HepG2 (cell line): ENCODE data around the gene DBNDD1. TPM values are rescaled to one million over a fixed set of nuclear protein-coding genes. Genes with fewer than 3 reads are reported as not detected.

Experiments used
- ATF7 ChIP-seq, 2 experiments: fragments of 450-650 bp in 1 of 2; sonication (generic) in 1 of 2; formaldehyde crosslinking in 1 of 2; IDR thresholded peaks; 2 replicates each; pipeline versions ENCODE4 v1.4.0 to v1.6.1; 2016 to 2020; ENCODE audit warnings: antibody characterized with exemption in 1 of 2, mild to moderate bottlenecking in 1 of 2, missing genetic modification reagents in 1 of 2
- HDAC2 ChIP-seq: sonication (generic); formaldehyde crosslinking; IDR thresholded peaks from 2 replicates; pipeline ENCODE4 v1.4.0; 2020; ENCODE audit warnings: missing genetic modification reagents
- IKZF1 ChIP-seq: fragments of 450-650 bp; IDR thresholded peaks from 2 replicates; pipeline ENCODE4 v1.7.1; 2016
- JUNB ChIP-seq: sonication (generic); formaldehyde crosslinking; IDR thresholded peaks from 2 replicates; pipeline ENCODE4 v1.8.0; 2022; ENCODE audit warnings: missing genetic modification reagents, mild to moderate bottlenecking, borderline replicate concordance
- KLF16 ChIP-seq, 2 experiments: sonication (generic) in 1 of 2; formaldehyde crosslinking in 1 of 2; IDR thresholded peaks; 2 replicates each; pipeline versions ENCODE4 v1.6.1 to v1.8.0; 2016 to 2023; ENCODE audit warnings: missing genetic modification reagents in 2 of 2, missing compliant biosample characterization in 1 of 2
- MZF1 ChIP-seq: sonication (generic); formaldehyde crosslinking; IDR thresholded peaks from 2 replicates; pipeline ENCODE4 v1.8.1; 2023; ENCODE audit warnings: mild to moderate bottlenecking, missing genetic modification reagents, borderline replicate concordance
- NCOA2 ChIP-seq: sonication (generic); formaldehyde crosslinking; IDR thresholded peaks from 2 replicates; pipeline ENCODE4 v1.8.0; 2022; ENCODE audit warnings: inconsistent platforms
- NFYC ChIP-seq: IDR thresholded peaks from 2 replicates; pipeline ENCODE4 v1.6.1; 2016; ENCODE audit warnings: missing genetic modification reagents, missing compliant biosample characterization
- PCBP1 ChIP-seq: fragments of 200-400 bp; formaldehyde crosslinking; IDR thresholded peaks from 2 replicates; pipeline ENCODE4 v1.6.1; 2017; ENCODE audit warnings: mild to moderate bottlenecking, low read depth, low read length, borderline replicate concordance
- PRMT3 ChIP-seq: sonication (generic); formaldehyde crosslinking; IDR thresholded peaks from 2 replicates; pipeline ENCODE4 v1.8.1; 2022; ENCODE audit warnings: low read depth, mild to moderate bottlenecking, moderate library complexity, missing genetic modification reagents, borderline replicate concordance
- ZKSCAN1 ChIP-seq: fragments of 150-350 bp; IDR thresholded peaks from 2 replicates; pipeline ENCODE4 v1.6.1; 2014; ENCODE audit warnings: low read length
- ZKSCAN8 ChIP-seq: IDR thresholded peaks from 2 replicates; pipeline ENCODE4 v1.6.1; 2016; ENCODE audit warnings: borderline replicate concordance, missing genetic modification reagents, missing compliant biosample characterization
- ZNF12 ChIP-seq: sonication (generic); formaldehyde crosslinking; IDR thresholded peaks from 2 replicates; pipeline ENCODE4 v1.5.0; 2020; ENCODE audit warnings: missing genetic modification reagents
- ZNF30 ChIP-seq: sonication (generic); formaldehyde crosslinking; IDR thresholded peaks from 2 replicates; pipeline ENCODE4 v1.5.0; 2020; ENCODE audit warnings: mild to moderate bottlenecking, missing genetic modification reagents
- ZNF33B ChIP-seq: sonication (generic); formaldehyde crosslinking; IDR thresholded peaks from 2 replicates; pipeline ENCODE4 v1.5.1; 2020; ENCODE audit warnings: mild to moderate bottlenecking, missing genetic modification reagents
- ZNF564 ChIP-seq: sonication (generic); formaldehyde crosslinking; IDR thresholded peaks from 2 replicates; pipeline ENCODE4 v1.8.1; 2023; ENCODE audit warnings: mild to moderate bottlenecking, missing genetic modification reagents
- ZNF703 ChIP-seq: sonication (generic); formaldehyde crosslinking; IDR thresholded peaks from 2 replicates; pipeline ENCODE4 v1.5.1; 2020; ENCODE audit warnings: missing genetic modification reagents, mild to moderate bottlenecking, moderate library complexity, borderline replicate concordance
- ZNF772 ChIP-seq: sonication (generic); formaldehyde crosslinking; IDR thresholded peaks from 2 replicates; pipeline ENCODE4 v1.5.0; 2020; ENCODE audit warnings: mild to moderate bottlenecking, missing genetic modification reagents
- polyA plus RNA-seq, 8 experiments: library from polyadenylated mRNA; depleted of rRNA in 3 of 8; stranded (reverse) in 7 of 8; unstranded in 1 of 8; fragments of >200 nt; fragmentation: Illumina TruSeq in 4 of 8; extraction: Trizol in 4 of 8; gene quantifications; 2 replicates each; pipeline versions ENCODE4 v1.2.1 to v1.2.3, GENCODE V29; 2011 to 2016; ENCODE audit warnings: low read depth in 4 of 8, missing spikeins in 1 of 8, mixed read lengths in 1 of 8; ENCODE audit not compliant: insufficient read depth in 1 of 8
- total RNA-seq, 5 experiments: library from RNA; depleted of rRNA; stranded (reverse); fragments of >200 nt; fragmentation: Illumina TruSeq; extraction: Trizol; gene quantifications; 2 replicates each; pipeline ENCODE4 v1.2.3, GENCODE V29; 2016; ENCODE audit warnings: low read depth in 1 of 5
- TF ChIP-seq, protein P1 (sequence below): sonication (generic); formaldehyde crosslinking; IDR thresholded peaks from 2 replicates; pipeline ENCODE4 v1.8.0; 2022; ENCODE audit warnings: missing genetic modification reagents, mild to moderate bottlenecking, moderate library complexity, borderline replicate concordance
- TF ChIP-seq, protein P2 (sequence below): fragments of 450-650 bp; IDR thresholded peaks from 2 replicates; pipeline ENCODE4 v1.6.1; 2017
- TF ChIP-seq, protein P3 (sequence below): sonication (generic); formaldehyde crosslinking; IDR thresholded peaks from 2 replicates; pipeline ENCODE4 v1.4.0; 2020; ENCODE audit warnings: missing genetic modification reagents, low read depth, mild to moderate bottlenecking, borderline replicate concordance
- TF ChIP-seq, protein P4 (sequence below): sonication (generic); formaldehyde crosslinking; IDR thresholded peaks from 2 replicates; pipeline ENCODE4 v1.5.0; 2020; ENCODE audit warnings: missing genetic modification reagents
- TF ChIP-seq, protein P5 (sequence below): sonication (generic); formaldehyde crosslinking; IDR thresholded peaks from 2 replicates; pipeline ENCODE4 v1.5.0; 2020; ENCODE audit warnings: missing genetic modification reagents
- TF ChIP-seq, protein P6 (sequence below): sonication (generic); formaldehyde crosslinking; IDR thresholded peaks from 2 replicates; pipeline ENCODE4 v1.4.0; 2020; ENCODE audit warnings: missing genetic modification reagents

The DBNDD1 gene
- total and polyA plus RNA-seq, 2 of the 13 experiments (the other 11 are each of a cell fraction or from before 2014, with no cell fraction given): 17.0 to 40.4 TPM

DNA sequence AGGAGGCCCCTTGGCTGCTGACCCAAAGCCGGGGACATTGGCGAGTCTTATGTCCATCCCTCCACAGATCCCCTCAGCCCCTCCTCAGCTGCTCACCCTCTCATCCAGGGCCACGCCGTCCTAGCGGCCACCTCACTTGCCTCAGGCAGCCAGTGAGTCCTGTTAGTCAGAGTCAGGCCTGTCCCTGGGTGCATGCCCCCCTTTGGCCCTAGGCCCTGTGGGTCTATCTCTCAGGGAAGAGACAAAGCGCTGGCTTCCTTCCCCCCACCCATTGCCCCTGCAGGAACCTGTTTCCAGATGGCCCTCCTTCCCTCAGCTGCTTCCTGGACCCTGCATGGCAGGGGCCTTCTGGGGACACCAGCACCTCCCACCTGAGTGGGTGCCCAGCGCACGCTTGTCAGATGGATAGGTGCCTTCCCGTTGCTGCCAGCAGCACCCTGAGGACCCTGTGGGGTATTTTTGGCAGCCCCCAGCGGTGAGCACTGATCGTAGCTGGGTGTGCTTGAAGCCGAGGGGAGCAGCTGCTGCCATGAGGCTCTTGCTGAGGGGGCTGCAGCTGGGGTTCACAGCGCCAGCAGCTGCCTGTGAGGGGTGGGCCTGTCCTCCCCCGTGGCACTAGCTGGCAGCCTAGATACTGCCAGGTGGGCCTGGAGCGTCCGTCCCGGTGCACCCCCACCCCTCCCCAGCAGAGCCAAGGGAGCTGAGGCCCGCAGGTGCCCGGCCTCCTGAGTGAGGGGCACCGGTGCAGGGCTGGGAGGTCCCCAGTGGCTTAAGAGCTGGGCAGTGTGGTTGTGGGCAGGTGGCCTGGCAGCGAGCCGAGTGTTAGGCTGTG lies 8.4 kb downstream of the DBNDD1 start (continued):
- TF ChIP-seq ZNF772 (CRISPR knock-in tag) (no peak), ZNF33B (CRISPR knock-in tag) (no peak), PRMT3 (no peak), IKZF1 (no peak), ZNF703 (CRISPR knock-in tag) (no peak), JUNB (no peak), ZNF30 (CRISPR knock-in tag) (no peak), ATF7 (IDR thresholded peaks at IDR 0.05) (no peak), ATF7 (CRISPR knock-in tag; IDR thresholded peaks at IDR 0.05) (no peak), ZKSCAN1 (no peak), NFYC (no peak), KLF16 (CRISPR knock-in tag; IDR thresholded peaks at IDR 0.05) (no peak), ZNF564 (CRISPR knock-in tag) (no peak), HDAC2 (no peak), MZF1 (no peak), ZKSCAN8 (no peak), PCBP1 (0 out of 2 replicates have a peak, but pooled peaks have one; percentile 42), ZNF12 (CRISPR knock-in tag) (no peak), NCOA2 (CRISPR knock-in tag) (no peak)
- TF ChIP-seq, protein P1, sequence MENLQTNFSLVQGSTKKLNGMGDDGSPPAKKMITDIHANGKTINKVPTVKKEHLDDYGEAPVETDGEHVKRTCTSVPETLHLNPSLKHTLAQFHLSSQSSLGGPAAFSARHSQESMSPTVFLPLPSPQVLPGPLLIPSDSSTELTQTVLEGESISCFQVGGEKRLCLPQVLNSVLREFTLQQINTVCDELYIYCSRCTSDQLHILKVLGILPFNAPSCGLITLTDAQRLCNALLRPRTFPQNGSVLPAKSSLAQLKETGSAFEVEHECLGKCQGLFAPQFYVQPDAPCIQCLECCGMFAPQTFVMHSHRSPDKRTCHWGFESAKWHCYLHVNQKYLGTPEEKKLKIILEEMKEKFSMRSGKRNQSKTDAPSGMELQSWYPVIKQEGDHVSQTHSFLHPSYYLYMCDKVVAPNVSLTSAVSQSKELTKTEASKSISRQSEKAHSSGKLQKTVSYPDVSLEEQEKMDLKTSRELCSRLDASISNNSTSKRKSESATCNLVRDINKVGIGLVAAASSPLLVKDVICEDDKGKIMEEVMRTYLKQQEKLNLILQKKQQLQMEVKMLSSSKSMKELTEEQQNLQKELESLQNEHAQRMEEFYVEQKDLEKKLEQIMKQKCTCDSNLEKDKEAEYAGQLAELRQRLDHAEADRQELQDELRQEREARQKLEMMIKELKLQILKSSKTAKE: no peak
- TF ChIP-seq, protein P2, sequence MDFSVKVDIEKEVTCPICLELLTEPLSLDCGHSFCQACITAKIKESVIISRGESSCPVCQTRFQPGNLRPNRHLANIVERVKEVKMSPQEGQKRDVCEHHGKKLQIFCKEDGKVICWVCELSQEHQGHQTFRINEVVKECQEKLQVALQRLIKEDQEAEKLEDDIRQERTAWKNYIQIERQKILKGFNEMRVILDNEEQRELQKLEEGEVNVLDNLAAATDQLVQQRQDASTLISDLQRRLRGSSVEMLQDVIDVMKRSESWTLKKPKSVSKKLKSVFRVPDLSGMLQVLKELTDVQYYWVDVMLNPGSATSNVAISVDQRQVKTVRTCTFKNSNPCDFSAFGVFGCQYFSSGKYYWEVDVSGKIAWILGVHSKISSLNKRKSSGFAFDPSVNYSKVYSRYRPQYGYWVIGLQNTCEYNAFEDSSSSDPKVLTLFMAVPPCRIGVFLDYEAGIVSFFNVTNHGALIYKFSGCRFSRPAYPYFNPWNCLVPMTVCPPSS: no peak
- TF ChIP-seq, protein P3, sequence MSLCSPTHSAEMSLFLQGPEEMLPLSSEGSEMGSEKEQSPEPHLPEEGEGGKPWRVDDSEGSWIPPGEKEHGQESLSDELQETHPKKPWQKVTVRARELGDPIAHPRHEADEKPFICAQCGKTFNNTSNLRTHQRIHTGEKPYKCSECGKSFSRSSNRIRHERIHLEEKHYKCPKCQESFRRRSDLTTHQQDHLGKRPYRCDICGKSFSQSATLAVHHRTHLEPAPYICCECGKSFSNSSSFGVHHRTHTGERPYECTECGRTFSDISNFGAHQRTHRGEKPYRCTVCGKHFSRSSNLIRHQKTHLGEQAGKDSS (CRISPR knock-in tag): no peak
- TF ChIP-seq, protein P4, sequence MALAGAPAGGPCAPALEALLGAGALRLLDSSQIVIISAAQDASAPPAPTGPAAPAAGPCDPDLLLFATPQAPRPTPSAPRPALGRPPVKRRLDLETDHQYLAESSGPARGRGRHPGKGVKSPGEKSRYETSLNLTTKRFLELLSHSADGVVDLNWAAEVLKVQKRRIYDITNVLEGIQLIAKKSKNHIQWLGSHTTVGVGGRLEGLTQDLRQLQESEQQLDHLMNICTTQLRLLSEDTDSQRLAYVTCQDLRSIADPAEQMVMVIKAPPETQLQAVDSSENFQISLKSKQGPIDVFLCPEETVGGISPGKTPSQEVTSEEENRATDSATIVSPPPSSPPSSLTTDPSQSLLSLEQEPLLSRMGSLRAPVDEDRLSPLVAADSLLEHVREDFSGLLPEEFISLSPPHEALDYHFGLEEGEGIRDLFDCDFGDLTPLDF (CRISPR knock-in tag): no peak
- TF ChIP-seq, protein P5, sequence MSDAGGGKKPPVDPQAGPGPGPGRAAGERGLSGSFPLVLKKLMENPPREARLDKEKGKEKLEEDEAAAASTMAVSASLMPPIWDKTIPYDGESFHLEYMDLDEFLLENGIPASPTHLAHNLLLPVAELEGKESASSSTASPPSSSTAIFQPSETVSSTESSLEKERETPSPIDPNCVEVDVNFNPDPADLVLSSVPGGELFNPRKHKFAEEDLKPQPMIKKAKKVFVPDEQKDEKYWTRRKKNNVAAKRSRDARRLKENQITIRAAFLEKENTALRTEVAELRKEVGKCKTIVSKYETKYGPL: no peak
- TF ChIP-seq, protein P6, sequence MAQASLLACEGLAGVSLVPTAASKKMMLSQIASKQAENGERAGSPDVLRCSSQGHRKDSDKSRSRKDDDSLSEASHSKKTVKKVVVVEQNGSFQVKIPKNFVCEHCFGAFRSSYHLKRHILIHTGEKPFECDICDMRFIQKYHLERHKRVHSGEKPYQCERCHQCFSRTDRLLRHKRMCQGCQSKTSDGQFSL (CRISPR knock-in tag): 0 out of 2 replicates have a peak, but pooled peaks have one; percentile 27
